Brain microvascular endothelial cell (primary cell): ENCODE results near the gene PPP1R27.
A peak's percentile ranks its signal among the peaks of the same experiment; 100 is the strongest.
"Not testable (repeated sequence)": the region's sequence is repeated elsewhere in the genome, so short reads cannot be mapped to it uniquely, and the experiment has no call there.

Source experiments
- DNase-seq: peaks from one replicate; pipeline ENCODE4 v3.0.0-alpha.2; 2020
- H3K27ac ChIP-seq: fragments of 250-450 bp; sonication (Bioruptor Pico); 2 replicates; pipeline ENCODE4 v1.5.1; 2020; ENCODE audit warnings: mild to moderate bottlenecking, moderate library complexity
- H3K27me3 ChIP-seq: fragments of 250-450 bp; sonication (Bioruptor Pico); replicated peaks from 2 replicates; pipeline ENCODE4 v1.5.1; 2020; ENCODE audit warnings: mild to moderate bottlenecking
- H3K36me3 ChIP-seq: fragments of 250-450 bp; sonication (Bioruptor Pico); replicated peaks from 2 replicates; pipeline ENCODE4 v1.5.1; 2020; ENCODE audit warnings: mild to moderate bottlenecking
- H3K4me3 ChIP-seq: 2 replicates; pipeline ENCODE4 v1.5.1; 2011; ENCODE audit warnings: low read depth, mild to moderate bottlenecking, control low read depth, low read length, moderate library complexity
- in situ Hi-C: cut with HindIII; loops from 2 replicates; pipeline ENCODE4 v1.10.0; 2017; ENCODE audit warnings: low sequenced_read_pairs, low pct_ligation_motif_present
- TF ChIP-seq, protein P1 (sequence below): IDR thresholded peaks from 2 replicates; pipeline ENCODE4 v1.5.1; 2011; ENCODE audit warnings: low read depth, mild to moderate bottlenecking, moderate library complexity, low read length, control low read depth, inconsistent platforms; ENCODE audit errors: missing control alignments

Gene PPP1R27

GRCh38 chr17:81840826-81841778, 6.3 kb upstream of the PPP1R27 start:
- Histone ChIP-seq H3K27ac (no peak overlapping the region), H3K27me3 (no peaks in the 10 kb centered on the region), H3K4me3 (no peak overlapping the region), H3K36me3 (peaks cover 42% of the 10 kb centered on the region)
- no peak for DNase-seq
- TF ChIP-seq, protein P1, sequence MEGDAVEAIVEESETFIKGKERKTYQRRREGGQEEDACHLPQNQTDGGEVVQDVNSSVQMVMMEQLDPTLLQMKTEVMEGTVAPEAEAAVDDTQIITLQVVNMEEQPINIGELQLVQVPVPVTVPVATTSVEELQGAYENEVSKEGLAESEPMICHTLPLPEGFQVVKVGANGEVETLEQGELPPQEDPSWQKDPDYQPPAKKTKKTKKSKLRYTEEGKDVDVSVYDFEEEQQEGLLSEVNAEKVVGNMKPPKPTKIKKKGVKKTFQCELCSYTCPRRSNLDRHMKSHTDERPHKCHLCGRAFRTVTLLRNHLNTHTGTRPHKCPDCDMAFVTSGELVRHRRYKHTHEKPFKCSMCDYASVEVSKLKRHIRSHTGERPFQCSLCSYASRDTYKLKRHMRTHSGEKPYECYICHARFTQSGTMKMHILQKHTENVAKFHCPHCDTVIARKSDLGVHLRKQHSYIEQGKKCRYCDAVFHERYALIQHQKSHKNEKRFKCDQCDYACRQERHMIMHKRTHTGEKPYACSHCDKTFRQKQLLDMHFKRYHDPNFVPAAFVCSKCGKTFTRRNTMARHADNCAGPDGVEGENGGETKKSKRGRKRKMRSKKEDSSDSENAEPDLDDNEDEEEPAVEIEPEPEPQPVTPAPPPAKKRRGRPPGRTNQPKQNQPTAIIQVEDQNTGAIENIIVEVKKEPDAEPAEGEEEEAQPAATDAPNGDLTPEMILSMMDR = no peak
- in situ Hi-C loops = no loop called here

DNA sequence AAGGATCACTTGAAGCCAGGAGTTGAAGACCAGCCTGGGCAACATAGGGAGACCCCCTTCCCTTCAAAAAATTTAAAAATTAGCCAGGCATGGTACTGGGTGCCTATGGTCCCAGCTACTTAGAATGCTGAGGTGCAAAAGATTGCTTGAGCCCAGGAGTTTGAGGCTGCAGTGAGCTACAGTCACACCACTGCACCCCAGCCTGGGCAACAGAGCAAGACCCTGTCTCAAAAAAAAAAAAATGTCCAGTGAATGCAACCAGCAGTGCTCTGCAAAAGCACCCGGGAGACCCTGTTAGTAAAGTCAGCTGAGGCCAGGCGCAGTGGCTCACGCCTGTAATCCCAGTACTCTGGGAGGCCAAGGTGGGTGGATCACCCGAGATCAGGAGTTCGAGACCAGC, 5.2 kb upstream of the PPP1R27 start:
- peaks cover 32% of the 10 kb centered on the region for H3K36me3 ChIP-seq
- DNase-seq, H3K4me3 ChIP-seq, H3K27ac ChIP-seq, H3K27me3 ChIP-seq, in situ Hi-C loops: not testable (repeated sequence)

DNA sequence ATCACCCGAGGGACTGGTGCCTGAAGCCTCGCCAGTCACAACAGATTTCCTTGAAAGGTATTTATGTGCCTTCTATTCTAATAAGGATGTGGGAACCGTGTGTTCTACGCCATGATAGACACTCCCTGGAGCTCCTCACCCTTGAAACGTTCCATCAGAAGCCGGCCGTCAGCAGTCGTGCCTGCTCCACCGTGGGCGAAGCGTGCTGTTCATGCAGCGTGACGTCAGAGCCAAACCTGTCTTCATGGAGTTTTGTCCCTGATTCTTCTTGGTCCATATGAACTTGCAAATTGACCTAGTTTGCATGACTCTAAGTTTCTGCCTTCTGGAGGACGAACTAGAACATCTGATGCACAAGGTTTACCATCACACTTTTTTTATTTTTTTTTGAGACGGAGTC, 4.5 kb upstream of the PPP1R27 start:
- Histone ChIP-seq H3K27me3 (no peaks in the 10 kb centered on the region), H3K36me3 (peaks cover 24% of the 10 kb centered on the region), H3K4me3 (no peak overlapping the region), H3K27ac (no peak overlapping the region)
- DNase-seq = no peak
- in situ Hi-C loops = no loop called here
- TF ChIP-seq, protein P1 = no peak

- no peaks in the 10 kb centered on the region for H3K27me3 ChIP-seq
- TF ChIP-seq, protein P1 = no peak
- DNase-seq = no peak
- peaks cover 19% of the 10 kb centered on the region for H3K36me3 ChIP-seq
- in situ Hi-C loops = no loop called here
- H3K27ac ChIP-seq = no peak overlapping the region
- H3K4me3 ChIP-seq = no peak overlapping the region
These were observed 4.0 kb upstream of the PPP1R27 start for GRCh38 chr17:81838753-81839255.

- no peak for DNase-seq
- in situ Hi-C loops = no loop called here
- TF ChIP-seq, protein P1 = no peak
- Histone ChIP-seq H3K4me3 (no peak overlapping the region), H3K36me3 (peaks cover 8% of the 10 kb centered on the region), H3K27ac (no peak overlapping the region), H3K27me3 (no peaks in the 10 kb centered on the region)
These were observed 2.8 kb upstream of the PPP1R27 start for GRCh38 chr17:81837641-81838040.

- DNase-seq = no peak
- in situ Hi-C loops = no loop called here
- peak overlapping the region; percentile 90 for H3K27ac ChIP-seq
- H3K36me3 ChIP-seq = no peaks in the 10 kb centered on the region
- H3K4me3 ChIP-seq = peak overlapping the region; percentile 68
- no peaks in the 10 kb centered on the region for H3K27me3 ChIP-seq
- TF ChIP-seq, protein P1 = no peak
These were observed 674 bp downstream of the PPP1R27 start for GRCh38 chr17:81833921-81834830.
